GM20000 (cell line): Measurements from ENCODE around the gene DACT2.

Source experiments
- DNase-seq: peaks from one replicate; pipeline ENCODE4 v3.0.0; 2012; ENCODE audit warnings: low spot score
- CTCF ChIP-seq: IDR thresholded peaks from 2 replicates; pipeline ENCODE4 v1.5.1; 2012; ENCODE audit warnings: mild to moderate bottlenecking, control low read depth; ENCODE audit errors: extremely low read depth, missing control alignments

The DACT2 gene

DNA sequence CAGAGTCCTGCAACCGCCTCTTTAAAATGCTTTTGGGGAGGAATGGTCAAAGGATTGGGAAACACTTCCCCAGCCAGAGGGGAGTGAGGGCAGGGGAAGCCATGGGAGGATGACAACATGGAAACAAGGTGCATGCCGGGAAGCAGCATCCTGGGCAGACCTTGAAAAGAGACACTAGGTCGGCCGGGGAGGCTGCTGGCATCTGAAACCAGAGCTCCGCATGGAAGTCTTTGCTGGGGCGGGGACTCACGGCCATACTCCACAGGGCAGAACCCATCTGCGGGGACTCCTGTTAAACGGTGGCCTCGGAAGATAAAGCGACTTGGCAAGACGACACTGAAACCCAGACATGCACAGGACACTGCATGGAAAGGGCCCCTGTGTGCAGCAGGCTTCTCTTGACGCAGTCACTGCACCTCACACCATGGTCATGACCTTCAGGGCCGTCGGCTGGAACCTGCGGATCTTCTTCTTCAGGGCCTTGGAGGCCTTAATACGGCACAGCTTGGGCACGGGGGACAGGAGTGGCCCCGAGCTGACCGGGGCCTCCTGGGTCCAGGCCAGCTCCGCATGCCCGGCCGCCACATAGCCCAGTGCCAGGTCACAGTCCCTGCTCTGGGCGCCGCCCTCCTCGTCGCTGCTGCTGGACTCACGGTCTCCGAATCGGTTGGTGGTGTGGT, 12.4 kb downstream of the DACT2 start:
- TF ChIP-seq CTCF, result no peak
- no peak for DNase-seq

DNA sequence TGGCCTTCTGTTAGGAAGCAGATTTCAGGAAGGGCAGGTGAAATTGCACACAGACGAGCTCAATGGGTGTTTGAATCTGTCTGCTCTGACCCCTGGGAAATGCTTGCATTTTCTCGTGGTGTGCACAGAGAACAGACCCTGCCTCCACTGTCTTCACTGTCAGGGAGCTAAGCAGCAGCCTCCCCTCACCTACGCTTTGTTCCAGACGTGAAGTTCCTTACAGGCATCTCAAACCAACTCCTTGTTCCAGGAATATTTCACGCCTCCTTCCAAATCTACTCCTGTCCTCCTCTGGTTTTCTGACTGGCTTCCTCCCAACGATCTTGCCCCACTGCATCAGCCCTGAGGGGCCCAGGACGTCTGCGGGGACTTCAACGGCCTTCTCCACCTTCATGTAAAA, 13.7 kb downstream of the DACT2 start:
- no peak for TF ChIP-seq CTCF
- no peak for DNase-seq

GRCh38 chr6:168305096-168305749, 14.4 kb downstream of the DACT2 start:
- TF ChIP-seq CTCF, result no peak
- no peak for DNase-seq

- DNase-seq, result no peak
- TF ChIP-seq CTCF, result no peak
Measured at GRCh38 chr6:168304752-168305015, 14.9 kb downstream of the DACT2 start.

DNA sequence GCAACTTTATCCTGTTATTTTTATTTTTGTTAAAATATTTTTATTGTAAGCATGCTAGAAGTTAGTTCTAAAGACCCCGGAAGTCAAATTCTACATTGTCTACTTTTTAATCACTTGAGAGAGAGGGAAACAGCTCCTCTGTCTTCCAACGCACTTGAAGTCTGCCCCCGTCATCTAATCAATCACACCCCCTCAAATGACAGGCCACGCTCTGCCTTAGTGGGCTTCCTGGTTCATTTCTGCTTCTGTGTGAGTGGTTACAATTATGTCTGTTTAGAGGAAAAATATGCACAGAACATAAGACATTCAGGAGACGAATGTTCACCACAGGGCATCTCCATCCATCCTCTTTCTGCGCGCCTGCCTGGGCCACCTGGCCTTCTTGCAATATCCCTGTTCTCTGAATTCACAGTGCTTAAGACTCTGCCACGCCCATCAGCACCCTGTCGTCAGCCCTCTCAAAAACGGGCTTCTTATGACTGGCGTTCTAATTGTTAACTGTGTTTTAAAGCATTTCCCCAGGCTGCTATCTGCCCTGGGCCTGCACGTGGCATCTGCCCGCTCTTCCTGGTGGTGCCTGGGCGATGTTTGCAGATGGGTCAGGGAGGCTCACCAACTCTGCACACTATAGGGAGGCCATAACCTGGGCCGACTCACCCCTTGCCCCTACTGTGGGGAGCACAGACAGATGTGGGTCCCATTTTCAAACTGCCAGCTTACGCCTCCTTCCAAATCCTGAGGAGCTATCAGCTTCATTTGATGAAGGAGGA, 15.4 kb downstream of the DACT2 start:
- no peak for DNase-seq
- no peak for TF ChIP-seq CTCF

- no peak for DNase-seq
- TF ChIP-seq CTCF, result no peak
Measured at GRCh38 chr6:168302534-168302933, 17.0 kb downstream of the DACT2 start.
